Femur (tissue), 1 donor: Measurements from ENCODE around the gene MAPK12.

Experiments used
- DNase-seq: peaks from one replicate; pipeline ENCODE4 v3.0.0-alpha.2; 2017

The MAPK12 gene

GRCh38 chr22:50250555-50251476, 10.7 kb downstream of the MAPK12 start, which contains the start of gene HDAC10:
Gene HDAC10, minus strand, starts transcription at chr22:50251265. Its CDS starts 233 bp downstream, at chr22:50251032.
- peak; percentile 83 for DNase-seq

- DNase-seq, result no peak
These were observed 11.3 kb downstream of the MAPK12 start for GRCh38 chr22:50250249-50250554.

- no peak for DNase-seq
These were observed 11.9 kb downstream of the MAPK12 start for GRCh38 chr22:50249341-50250248.

- DNase-seq, result no peak
These were observed 13.0 kb downstream of the MAPK12 start for GRCh38 chr22:50248196-50249081.

GRCh38 chr22:50247748-50248147, 13.7 kb downstream of the MAPK12 start:
- DNase-seq, result peak; percentile 52

- no peak for DNase-seq
These were observed 15.0 kb downstream of the MAPK12 start for GRCh38 chr22:50246242-50247175.

GRCh38 chr22:50245214-50246072, 16.0 kb downstream of the MAPK12 start:
- peak; percentile 26 for DNase-seq

- DNase-seq, result peak; percentile 96
These were observed 16.9 kb downstream of the MAPK12 start, which contains the start of gene TUBGCP6 for GRCh38 chr22:50244420-50245213. Gene TUBGCP6, minus strand, starts transcription at chr22:50245023. Its CDS starts 564 bp downstream, at chr22:50244459.

GRCh38 chr22:50243685-50244419, 17.6 kb downstream of the MAPK12 start:
- DNase-seq, result no peak

GRCh38 chr22:50242406-50242949, 19.0 kb downstream of the MAPK12 start:
- DNase-seq, result no peak

- DNase-seq, result no peak
These were observed 22.7 kb downstream of the MAPK12 start for GRCh38 chr22:50238755-50239154.

GRCh38 chr22:50236731-50237409, 24.6 kb downstream of the MAPK12 start:
- DNase-seq, result no peak

- no peak for DNase-seq
These were observed 28.3 kb downstream of the MAPK12 start for GRCh38 chr22:50233223-50233622.

- DNase-seq, result no peak
These were observed 28.9 kb downstream of the MAPK12 start for GRCh38 chr22:50232481-50233151.

GRCh38 chr22:50229370-50229769, 32.1 kb downstream of the MAPK12 start:
- no peak for DNase-seq

- DNase-seq, result peak; percentile 11
These were observed 33.1 kb downstream of the MAPK12 start for GRCh38 chr22:50228366-50228765.

- peak; percentile 8 for DNase-seq
These were observed 33.8 kb downstream of the MAPK12 start for GRCh38 chr22:50227579-50228215.
